HG03095 (cell line): ENCODE data around the gene STARD10.

Experiments
- ATAC-seq: cut with Tn5 transposase; IDR thresholded peaks from one replicate; pipeline ENCODE4 v1.9.1; 2021; ENCODE audit warnings: moderate library complexity; ENCODE audit not compliant: unreplicated experiment

The STARD10 gene

DNA sequence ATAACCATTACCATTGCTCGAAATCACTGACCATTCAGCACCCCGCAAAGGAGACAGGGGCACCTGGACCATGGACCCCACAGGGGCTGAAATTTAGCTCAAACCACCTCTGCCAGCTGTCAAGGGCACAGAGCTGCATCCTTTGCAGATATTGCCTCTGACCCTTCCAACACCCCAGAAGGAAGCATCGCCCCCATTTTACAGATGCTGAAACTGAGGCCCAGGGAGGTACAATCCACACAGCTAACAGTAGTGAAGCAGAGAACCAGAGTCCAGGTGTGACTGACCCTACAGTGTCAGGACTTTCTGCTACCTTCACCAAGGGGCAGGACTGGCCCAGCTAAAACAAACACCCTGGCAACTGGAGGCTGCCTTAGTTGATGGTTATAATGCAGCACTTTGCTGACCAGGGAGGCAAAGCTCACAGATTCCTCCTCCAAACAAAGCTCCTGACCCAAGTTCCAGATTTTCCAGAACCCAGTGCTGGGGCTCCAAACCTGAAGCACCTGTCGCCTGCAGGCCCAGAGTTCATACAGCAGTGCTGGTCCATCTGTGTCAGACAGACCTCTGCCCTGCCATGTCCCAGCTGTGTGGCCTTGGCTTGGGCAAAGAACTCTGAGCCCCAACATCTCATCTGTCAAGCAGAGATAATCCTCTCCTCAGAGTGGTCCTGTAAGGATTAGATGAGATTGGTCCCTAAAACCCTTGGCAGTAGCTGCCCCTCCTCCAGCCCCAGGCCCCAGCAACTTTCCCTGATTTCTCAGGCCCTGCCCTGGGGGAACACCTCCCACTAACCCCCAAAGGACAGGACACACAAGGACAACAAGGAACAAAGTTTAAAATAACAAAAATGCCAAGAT lies 26.4 kb downstream of the STARD10 start:
- no peak for ATAC-seq

- no peak for ATAC-seq
These were observed 27.5 kb downstream of the STARD10 start for GRCh38 chr11:72766152-72766902.

- ATAC-seq: no peak
These were observed 29.3 kb downstream of the STARD10 start for GRCh38 chr11:72764503-72764902.

GRCh38 chr11:72763823-72764222 lies 30.0 kb downstream of the STARD10 start:
- ATAC-seq: no peak

DNA sequence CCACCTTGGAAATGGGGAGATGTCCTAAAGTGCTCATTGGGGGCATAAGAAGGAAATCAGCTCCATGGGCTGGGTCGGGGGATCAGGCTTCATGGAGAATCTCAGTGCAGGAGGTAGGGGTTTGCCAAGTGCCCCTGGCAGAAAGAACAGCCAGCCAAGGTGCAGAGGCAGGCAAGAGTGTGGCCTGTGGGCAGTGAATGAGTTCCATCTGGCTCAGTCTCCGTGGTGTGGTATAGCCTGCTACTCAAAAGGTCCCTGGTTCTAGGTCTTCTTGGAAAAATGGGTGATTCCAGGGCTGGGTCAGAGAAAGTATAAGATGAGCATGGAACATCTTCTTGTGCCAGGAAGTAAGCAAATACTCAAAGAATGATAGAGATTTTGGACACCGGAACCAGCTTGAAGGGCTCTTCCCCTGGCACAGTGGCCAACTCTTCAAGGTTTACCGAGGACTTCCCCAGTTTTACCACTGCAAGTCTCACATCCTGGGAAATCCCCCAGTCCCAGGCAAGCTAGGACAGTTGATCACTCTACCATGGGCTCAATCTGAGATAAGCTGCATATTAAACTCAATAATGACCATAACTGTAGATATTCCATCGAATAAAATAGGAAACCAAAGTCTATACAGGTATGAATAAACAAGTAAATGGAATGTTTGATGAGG lies 31.1 kb downstream of the STARD10 start:
- peak; percentile 69 for ATAC-seq

- no peak for ATAC-seq
These were observed 33.1 kb downstream of the STARD10 start for GRCh38 chr11:72760539-72761405.

DNA sequence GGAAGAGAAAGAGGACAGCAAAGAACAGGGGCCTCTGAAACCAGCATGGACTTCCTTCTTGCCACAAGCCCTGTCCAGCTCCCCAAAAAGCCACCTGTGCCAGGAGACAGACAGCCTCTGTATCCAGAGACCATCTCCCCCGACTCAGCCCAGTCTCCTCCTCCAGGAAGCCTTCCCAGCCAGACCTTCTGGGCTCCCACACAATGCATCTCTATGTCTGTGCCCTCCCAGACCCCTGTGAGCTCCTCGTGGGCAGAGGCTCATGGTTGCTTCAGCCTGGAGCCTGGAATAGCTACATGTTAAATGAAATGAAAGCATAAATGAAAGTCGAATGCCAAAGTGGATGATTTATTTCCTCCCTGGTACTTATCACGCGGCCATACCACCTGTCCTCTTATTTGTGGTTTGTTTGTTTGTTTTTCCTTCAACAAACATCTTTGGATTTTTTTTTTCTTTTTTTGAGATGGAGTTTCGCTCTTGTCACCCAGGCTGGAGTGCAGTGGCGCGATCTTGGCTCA lies 34.3 kb downstream of the STARD10 start:
- no peak for ATAC-seq

- no peak for ATAC-seq
These were observed 35.0 kb downstream of the STARD10 start for GRCh38 chr11:72758690-72759389.

GRCh38 chr11:72758304-72758689 lies 35.5 kb downstream of the STARD10 start:
- no peak for ATAC-seq

GRCh38 chr11:72755713-72756285 lies 38.0 kb downstream of the STARD10 start:
- ATAC-seq: no peak

GRCh38 chr11:72754544-72755155 lies 39.2 kb downstream of the STARD10 start:
- no peak for ATAC-seq

GRCh38 chr11:72754149-72754543 lies 39.7 kb downstream of the STARD10 start:
- ATAC-seq: no peak

DNA sequence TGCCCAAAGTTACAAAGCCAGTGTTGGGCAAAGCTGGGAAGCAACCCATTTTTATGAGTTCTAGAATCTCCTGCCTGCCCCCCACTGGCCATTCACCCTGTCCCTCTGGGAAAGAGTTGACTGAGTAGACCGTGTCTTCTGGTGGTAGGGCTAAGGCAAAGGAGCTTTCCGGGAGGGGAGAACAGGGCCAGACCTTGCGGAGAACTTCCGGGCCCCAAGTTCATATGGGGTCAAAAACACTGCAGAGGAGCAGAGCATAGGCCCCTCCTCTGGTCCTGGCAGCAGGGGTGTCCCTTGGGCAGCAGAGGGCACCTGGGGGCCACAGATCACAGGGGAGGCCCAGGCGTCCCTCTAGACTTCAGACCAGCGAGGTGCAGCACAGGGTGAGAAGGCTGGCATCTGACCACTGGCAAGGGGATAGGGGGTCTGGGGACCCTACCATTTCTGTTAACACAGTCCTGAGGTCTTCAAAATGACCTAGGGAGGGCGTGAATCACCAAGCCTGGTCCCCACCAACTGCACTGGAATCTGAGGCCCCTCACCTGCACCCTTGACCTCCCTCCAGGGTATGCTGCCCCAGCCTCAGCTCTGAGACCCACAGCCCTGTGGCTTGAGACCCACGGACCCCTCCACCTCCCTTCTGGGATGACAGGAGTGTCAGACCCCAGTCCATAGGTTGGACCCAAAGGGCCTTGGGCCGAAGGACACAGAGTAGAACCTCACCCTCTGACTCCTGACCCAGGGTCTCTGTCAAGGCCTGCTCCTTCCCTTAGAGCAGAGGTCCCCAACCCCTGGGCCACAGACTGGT lies 40.3 kb downstream of the STARD10 start:
- ATAC-seq: no peak

DNA sequence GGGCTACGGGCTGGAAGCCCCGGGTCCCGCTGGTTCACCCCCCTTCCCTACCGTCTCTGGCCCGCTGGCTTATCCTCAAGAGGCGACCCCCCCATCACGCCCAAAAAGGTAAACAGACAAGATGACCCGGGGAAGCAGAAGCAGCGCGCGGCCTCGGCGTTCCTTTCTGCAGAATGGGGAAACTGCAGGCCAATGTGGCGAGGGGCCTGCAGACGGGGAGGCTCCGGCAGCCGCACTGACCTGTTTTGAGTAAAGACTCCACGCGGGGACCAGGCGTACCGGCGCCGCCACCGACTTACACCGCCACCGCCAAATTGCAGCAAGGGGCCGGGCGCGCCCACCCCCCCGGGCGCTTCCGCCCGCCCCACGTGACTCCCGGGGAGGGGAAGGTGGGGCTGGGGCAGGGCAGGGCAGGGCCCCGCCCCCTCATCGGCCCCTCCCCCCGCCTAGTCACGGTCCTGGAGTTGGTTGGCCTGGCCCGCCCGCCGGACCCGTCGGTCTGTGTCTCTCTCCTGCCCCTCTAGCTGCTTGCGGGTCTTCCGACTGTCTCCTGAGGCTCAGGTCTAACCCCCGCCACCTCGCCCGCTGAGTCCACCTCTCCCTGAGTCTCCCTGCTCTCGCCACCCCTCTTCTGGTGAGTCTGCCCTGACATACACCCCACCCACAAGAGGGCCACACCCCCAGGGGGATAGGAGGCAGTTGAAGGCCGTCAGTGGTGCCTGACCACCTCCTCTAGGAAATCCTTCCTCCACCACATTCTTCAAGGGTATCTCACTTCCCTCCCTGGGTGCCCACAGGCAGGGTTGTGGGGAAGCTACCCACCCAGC lies 41.5 kb downstream of the STARD10 start, which contains the start of gene ARAP1:
Gene ARAP1, minus strand, starts transcription at position 321 of the 827 bp plus-strand sequence. CDS start 25,280 bp downstream, outside the sequence.
- ATAC-seq: peak; percentile 65

GRCh38 chr11:72751116-72752087 lies 42.4 kb downstream of the STARD10 start:
- ATAC-seq: no peak

GRCh38 chr11:72750556-72751115 lies 43.2 kb downstream of the STARD10 start:
- ATAC-seq: no peak
